Fibroblast of pulmonary artery (primary cell): ENCODE data around the gene DNAJC6.

Experiments used
- DNase-seq: peaks from one replicate; pipeline ENCODE4 v3.0.0-alpha.2; 2010; ENCODE audit warnings: low read depth
- H3K4me3 ChIP-seq: replicated peaks from 2 replicates; pipeline ENCODE4 v1.5.1; 2011; ENCODE audit warnings: low read depth, mild to moderate bottlenecking, control low read depth, low read length, moderate library complexity
- CTCF ChIP-seq: IDR thresholded peaks from 2 replicates; pipeline ENCODE4 v1.5.1; 2011; ENCODE audit warnings: mild to moderate bottlenecking, control low read depth, low read length, inconsistent platforms; ENCODE audit errors: missing control alignments

The DNAJC6 gene

GRCh38 chr1:65435987-65436386 lies 126.6 kb downstream of the DNAJC6 start:
- no peak for TF ChIP-seq CTCF
- peak; percentile 59 for DNase-seq
- no peak overlapping the region for H3K4me3 ChIP-seq

GRCh38 chr1:65437616-65438015 lies 128.3 kb downstream of the DNAJC6 start:
- no peak overlapping the region for H3K4me3 ChIP-seq
- no peak for TF ChIP-seq CTCF

GRCh38 chr1:65440322-65440900 lies 131.1 kb downstream of the DNAJC6 start:
- H3K4me3 ChIP-seq, result no peak overlapping the region
- no peak for DNase-seq
- no peak for TF ChIP-seq CTCF

More at GRCh38 chr1:65437616-65438015, 128.3 kb downstream of the DNAJC6 start:
- DNase-seq, result no peak

GRCh38 chr1:65440915-65441314 lies 131.6 kb downstream of the DNAJC6 start:
- peak; percentile 41 for DNase-seq
- TF ChIP-seq CTCF, result no peak
- H3K4me3 ChIP-seq, result no peak overlapping the region

- no peak overlapping the region for H3K4me3 ChIP-seq
- DNase-seq, result peak; percentile 49
- no peak for TF ChIP-seq CTCF
Measured at GRCh38 chr1:65441464-65441863, 132.1 kb downstream of the DNAJC6 start.

- H3K4me3 ChIP-seq, result no peak overlapping the region
- DNase-seq, result no peak
- TF ChIP-seq CTCF, result no peak
Measured at GRCh38 chr1:65442442-65442841, 133.1 kb downstream of the DNAJC6 start.

GRCh38 chr1:65443647-65444046 lies 134.3 kb downstream of the DNAJC6 start:
- no peak overlapping the region for H3K4me3 ChIP-seq
- no peak for TF ChIP-seq CTCF
- no peak for DNase-seq
